Muscle of arm (tissue), 12 donors: ENCODE measurements around the gene CDH4. TPM values are rescaled to one million over a fixed set of nuclear protein-coding genes. Genes with fewer than 3 reads are reported as not detected.

Experiments
- DNase-seq: peaks from one replicate; pipeline ENCODE4 v3.0.0-alpha.2; 2013
- polyA plus RNA-seq, 12 donors: library from polyadenylated mRNA; unstranded; fragments of 120-200 nt; gene quantifications; one replicate each; pipeline ENCODE4 v1.2.1, GENCODE V29; 2013; ENCODE audit not compliant: insufficient read length in 12 of 12

Gene CDH4
- polyA plus RNA-seq, 12 donors = 0.79 to 1.4 (median 1.0) TPM; not detected in 2

GRCh38 chr20:61924858-61925554, 672.9 kb downstream of the CDH4 start:
- no peak for DNase-seq

- no peak for DNase-seq
These were observed 673.6 kb downstream of the CDH4 start for GRCh38 chr20:61925555-61926252.

GRCh38 chr20:61926253-61926613, 674.2 kb downstream of the CDH4 start:
- no peak for DNase-seq

- no peak for DNase-seq
These were observed 674.7 kb downstream of the CDH4 start for GRCh38 chr20:61926796-61927192.

GRCh38 chr20:61927193-61927825, 675.2 kb downstream of the CDH4 start:
- no peak for DNase-seq

- no peak for DNase-seq
These were observed 675.9 kb downstream of the CDH4 start for GRCh38 chr20:61927826-61928541.

- DNase-seq = no peak
These were observed 677.5 kb downstream of the CDH4 start for GRCh38 chr20:61929561-61929960.

- no peak for DNase-seq
These were observed 678.1 kb downstream of the CDH4 start for GRCh38 chr20:61929971-61930666.

DNA sequence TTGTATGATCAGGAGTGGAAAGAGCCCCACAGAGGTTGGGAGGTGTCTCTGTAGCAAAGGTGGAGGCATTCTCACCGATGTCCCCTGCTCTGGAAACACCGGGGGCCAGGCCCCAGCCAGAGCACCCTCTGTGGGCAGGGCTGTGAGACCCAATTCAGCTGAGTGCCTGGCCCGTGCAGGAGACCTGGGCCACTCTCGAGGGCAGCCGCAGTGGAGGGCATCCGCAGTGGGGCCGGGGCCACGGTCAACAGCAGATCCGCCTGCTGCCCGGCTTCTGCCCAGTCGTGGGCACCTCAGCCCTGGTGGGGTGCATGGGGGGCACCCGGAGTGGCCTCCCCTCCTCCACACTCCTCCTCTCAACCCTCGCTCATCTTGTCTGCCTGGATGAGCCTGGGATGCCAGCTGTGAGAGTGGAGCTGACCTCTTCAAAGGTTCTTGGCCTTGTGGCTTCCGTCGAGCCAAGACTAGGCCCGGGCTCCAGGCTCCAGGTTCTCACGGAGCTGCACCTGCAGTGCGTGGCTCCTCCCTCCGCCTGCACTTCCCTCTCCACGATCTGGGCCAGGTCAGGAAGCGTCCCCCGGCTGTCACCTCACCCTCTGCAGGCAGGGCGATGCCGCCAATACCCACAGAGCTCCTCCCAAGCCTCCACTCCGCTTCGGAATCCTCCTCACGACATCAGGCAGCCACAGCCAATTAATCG, 678.9 kb downstream of the CDH4 start:
- DNase-seq = no peak

GRCh38 chr20:61931476-61932198, 679.6 kb downstream of the CDH4 start:
- no peak for DNase-seq

DNA sequence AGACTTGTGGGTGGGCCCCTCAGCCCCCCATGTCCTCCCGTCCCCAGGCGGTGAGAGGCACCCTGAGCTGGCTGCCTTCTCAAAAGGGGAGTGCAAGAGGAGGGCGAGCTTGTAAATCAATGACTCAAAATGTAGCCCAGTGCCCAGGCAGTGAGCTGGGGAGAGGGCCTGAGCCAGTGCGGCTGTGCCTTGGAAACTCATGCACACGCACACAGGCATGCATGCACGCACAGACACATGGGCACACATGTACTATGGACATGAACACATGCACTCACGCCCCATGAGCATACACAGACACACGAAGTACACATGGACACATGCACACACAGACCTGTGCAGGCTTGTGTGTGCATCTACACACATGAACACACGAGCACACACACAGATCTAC, 680.1 kb downstream of the CDH4 start:
- DNase-seq = no peak

GRCh38 chr20:61932711-61933480, 680.8 kb downstream of the CDH4 start:
- DNase-seq = no peak

DNA sequence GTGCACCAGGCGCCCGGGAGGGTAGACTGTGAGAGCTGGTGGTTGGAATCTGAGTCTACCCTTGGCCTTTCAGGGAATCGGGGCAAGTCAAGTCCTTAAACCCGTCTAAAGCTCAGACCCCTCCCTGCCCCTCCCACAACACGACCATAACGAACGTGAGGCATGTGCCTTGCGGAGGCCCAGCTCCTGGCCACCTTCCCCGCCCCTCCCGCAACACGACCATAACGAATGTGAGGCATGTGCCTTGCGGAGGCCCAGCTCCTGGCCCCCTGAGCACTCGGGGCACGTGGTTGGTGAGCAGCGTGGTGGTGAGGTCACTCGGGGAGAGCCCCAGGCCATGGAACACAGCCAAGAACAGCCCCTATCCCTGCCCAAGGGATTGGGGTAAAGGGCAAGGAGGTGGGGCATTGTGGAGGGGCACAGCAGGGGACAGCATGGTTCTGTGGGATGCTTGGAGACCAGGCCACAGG, 681.5 kb downstream of the CDH4 start:
- no peak for DNase-seq

GRCh38 chr20:61933951-61934715, 682.1 kb downstream of the CDH4 start:
- no peak for DNase-seq

DNA sequence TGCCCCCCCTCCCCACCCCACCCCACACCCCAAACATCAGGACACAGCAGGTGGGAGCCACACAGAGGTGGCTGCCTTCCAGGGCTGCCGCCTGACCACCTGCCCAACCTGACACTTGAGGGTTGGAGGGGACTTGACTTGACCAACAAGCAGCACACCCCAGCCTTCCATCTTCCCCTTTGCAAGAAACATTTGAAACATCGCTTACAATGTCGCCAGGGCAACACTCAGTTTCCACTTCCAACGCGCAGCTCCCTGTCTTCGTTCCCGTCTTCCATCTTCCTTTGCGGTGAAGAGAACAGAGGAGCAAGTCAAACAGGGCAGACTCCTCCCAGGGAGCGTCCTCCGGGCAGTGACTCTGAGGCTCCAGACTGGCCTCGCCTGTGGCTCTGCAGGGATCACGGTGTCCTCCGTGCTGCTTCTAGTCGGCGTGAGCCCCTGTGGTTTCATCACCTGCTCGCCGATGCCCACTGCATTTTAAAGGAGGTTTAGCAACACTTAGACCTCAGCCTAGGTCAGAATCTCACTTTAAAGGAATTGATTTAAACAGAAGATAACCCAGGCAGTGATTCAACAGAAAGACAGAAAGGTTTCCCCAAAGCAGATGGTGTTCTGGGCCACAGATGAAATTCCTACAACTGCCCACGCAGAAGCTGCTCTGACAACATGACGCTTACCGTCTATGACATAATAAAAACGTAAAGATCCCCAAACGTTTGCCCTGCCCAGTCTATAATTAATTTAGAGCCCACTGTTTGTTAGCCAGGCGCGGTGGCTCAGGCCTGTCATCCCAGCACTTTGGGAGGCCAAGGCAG, 682.9 kb downstream of the CDH4 start:
- DNase-seq = no peak

GRCh38 chr20:61935926-61936700, 684.1 kb downstream of the CDH4 start:
- no peak for DNase-seq

GRCh38 chr20:61936701-61937131, 684.7 kb downstream of the CDH4 start:
- no peak for DNase-seq
